NCI-H2171 (cell line): ENCODE data around the gene SMIM26.

Experiments used
- DNase-seq: peaks from one replicate; lab custom pipeline; 2025; lab: John Stamatoyannopoulos, UW

Gene SMIM26

GRCh38 chr20:18580012-18580411, 12.8 kb downstream of the SMIM26 start:
- no peak for DNase-seq

GRCh38 chr20:18585134-18585533, 17.9 kb downstream of the SMIM26 start:
- no peak for DNase-seq

- peak; percentile 86 for DNase-seq
Measured at GRCh38 chr20:18587665-18588573, 20.7 kb downstream of the SMIM26 start, which contains the start of gene DTD1. Gene DTD1 (plus strand): TSS chr20:18588054. CDS start chr20:18588073, 19 bp downstream.

GRCh38 chr20:18588574-18588933, 21.3 kb downstream of the SMIM26 start:
- DNase-seq = no peak

GRCh38 chr20:18589941-18590674, 22.9 kb downstream of the SMIM26 start:
- no peak for DNase-seq

- DNase-seq = no peak
Measured at GRCh38 chr20:18596270-18596669, 29.0 kb downstream of the SMIM26 start.

GRCh38 chr20:18609741-18610140, 42.5 kb downstream of the SMIM26 start:
- DNase-seq = no peak

- no peak for DNase-seq
Measured at GRCh38 chr20:18611492-18611891, 44.3 kb downstream of the SMIM26 start.

- no peak for DNase-seq
Measured at GRCh38 chr20:18613553-18613952, 46.3 kb downstream of the SMIM26 start.

GRCh38 chr20:18614244-18614643, 47.0 kb downstream of the SMIM26 start:
- DNase-seq = no peak

- no peak for DNase-seq
Measured at GRCh38 chr20:18615020-18615650, 47.9 kb downstream of the SMIM26 start.
